HEK293 (cell line): ENCODE results near the gene SGIP1.

ENCODE experiments used
- ELK4 ChIP-seq: IDR thresholded peaks from 2 replicates; pipeline ENCODE4 v1.6.1; 2011; ENCODE audit warnings: mild to moderate bottlenecking, low read depth, low read length, borderline replicate concordance
- GLI4 ChIP-seq: fragments of 450-650 bp; formaldehyde crosslinking; IDR thresholded peaks from 2 replicates; pipeline ENCODE4 v1.5.1; 2016; ENCODE audit warnings: missing biosample characterization, missing genetic modification characterization
- MYNN ChIP-seq: fragments of 450-650 bp; formaldehyde crosslinking; IDR thresholded peaks from 2 replicates; pipeline ENCODE4 v1.5.1; 2016; ENCODE audit warnings: missing biosample characterization, missing genetic modification characterization, borderline replicate concordance
- REPIN1 ChIP-seq: fragments of 450-650 bp; formaldehyde crosslinking; IDR thresholded peaks from 2 replicates; pipeline ENCODE4 v1.5.1; 2017; ENCODE audit warnings: missing biosample characterization, missing genetic modification characterization, low read depth
- REST ChIP-seq: fragments of 450-650 bp; formaldehyde crosslinking; IDR thresholded peaks from 2 replicates; pipeline ENCODE4 v1.5.1; 2016; ENCODE audit warnings: missing biosample characterization, missing genetic modification characterization
- SETDB1 ChIP-seq: IDR thresholded peaks from one replicate; pipeline ENCODE4 v1.6.1; 2017; ENCODE audit warnings: mild to moderate bottlenecking, low read length, moderate library complexity, mixed read lengths; ENCODE audit not compliant: insufficient read length
- YY1 ChIP-seq: fragments of 450-650 bp; formaldehyde crosslinking; IDR thresholded peaks from 2 replicates; pipeline ENCODE4 v1.5.1; 2018; ENCODE audit warnings: missing biosample characterization, missing genetic modification characterization
- ZNF175 ChIP-seq: fragments of 450-650 bp; formaldehyde crosslinking; IDR thresholded peaks from 2 replicates; pipeline ENCODE4 v1.5.1; 2016; ENCODE audit warnings: missing biosample characterization, missing genetic modification characterization
- ZNF792 ChIP-seq: fragments of 450-650 bp; formaldehyde crosslinking; IDR thresholded peaks from 2 replicates; pipeline ENCODE4 v1.5.1; 2016; ENCODE audit warnings: missing biosample characterization, missing genetic modification characterization

GRCh38 chr1:66791621-66792610 lies 258.0 kb downstream of the SGIP1 start:
- no peak for TF ChIP-seq GLI4 (tag by site-specific recombination)
- no peak for TF ChIP-seq YY1 (tag by site-specific recombination)
- TF ChIP-seq MYNN (tag by site-specific recombination), result no peak
- TF ChIP-seq REPIN1, result no peak
- no peak for TF ChIP-seq REST
- no peak for TF ChIP-seq ELK4
- TF ChIP-seq ZNF175 (tag by site-specific recombination), result no peak
- no peak for TF ChIP-seq ZNF792 (tag by site-specific recombination)
- TF ChIP-seq SETDB1, result no peak
